ENCODE measurements around the gene PAX3.

DNA sequence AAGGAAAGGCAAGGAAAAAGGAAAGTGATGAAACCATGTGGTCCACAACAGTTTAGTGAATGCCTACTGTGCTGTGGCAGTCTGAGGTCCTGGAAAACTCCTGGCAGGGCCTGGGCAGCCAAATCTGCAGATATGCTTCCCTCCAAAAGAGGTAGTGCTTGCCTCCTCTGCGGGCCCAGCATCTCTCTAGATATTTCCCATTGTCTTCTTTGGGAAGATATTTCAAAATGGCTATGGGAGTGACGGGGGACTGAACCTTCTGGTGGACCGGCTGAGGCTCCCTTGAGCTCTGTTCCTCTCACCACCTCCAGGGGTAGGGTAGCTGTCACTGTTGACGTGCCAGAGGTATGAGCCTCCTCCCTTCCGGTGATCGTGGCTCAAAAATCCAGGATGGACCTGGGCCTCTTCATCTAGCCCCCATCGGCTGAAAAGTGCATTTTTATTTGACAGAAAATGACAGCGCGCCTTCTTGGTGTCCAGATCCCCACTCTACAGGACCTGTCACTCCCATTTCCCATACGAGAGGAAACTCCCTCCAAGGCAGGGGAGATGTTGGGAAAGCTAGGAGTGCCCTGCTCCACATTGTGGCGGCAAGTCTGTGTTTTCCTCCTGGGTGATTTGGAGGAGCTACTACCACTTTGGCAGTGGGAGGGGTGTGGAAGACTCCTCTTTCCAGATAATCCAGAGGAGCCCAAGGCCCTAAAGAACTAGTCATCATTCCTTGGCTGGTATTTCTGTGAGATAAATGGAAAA is 9.4 kb upstream of the PAX3 start:
- TF ChIP-seq, protein P1, sequence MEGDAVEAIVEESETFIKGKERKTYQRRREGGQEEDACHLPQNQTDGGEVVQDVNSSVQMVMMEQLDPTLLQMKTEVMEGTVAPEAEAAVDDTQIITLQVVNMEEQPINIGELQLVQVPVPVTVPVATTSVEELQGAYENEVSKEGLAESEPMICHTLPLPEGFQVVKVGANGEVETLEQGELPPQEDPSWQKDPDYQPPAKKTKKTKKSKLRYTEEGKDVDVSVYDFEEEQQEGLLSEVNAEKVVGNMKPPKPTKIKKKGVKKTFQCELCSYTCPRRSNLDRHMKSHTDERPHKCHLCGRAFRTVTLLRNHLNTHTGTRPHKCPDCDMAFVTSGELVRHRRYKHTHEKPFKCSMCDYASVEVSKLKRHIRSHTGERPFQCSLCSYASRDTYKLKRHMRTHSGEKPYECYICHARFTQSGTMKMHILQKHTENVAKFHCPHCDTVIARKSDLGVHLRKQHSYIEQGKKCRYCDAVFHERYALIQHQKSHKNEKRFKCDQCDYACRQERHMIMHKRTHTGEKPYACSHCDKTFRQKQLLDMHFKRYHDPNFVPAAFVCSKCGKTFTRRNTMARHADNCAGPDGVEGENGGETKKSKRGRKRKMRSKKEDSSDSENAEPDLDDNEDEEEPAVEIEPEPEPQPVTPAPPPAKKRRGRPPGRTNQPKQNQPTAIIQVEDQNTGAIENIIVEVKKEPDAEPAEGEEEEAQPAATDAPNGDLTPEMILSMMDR (IDR thresholded peaks at IDR 0.05; ENCODE audit: insufficient read depth, low read length, poor library complexity, severe bottlenecking): no peak
- TF ChIP-seq EZH2phosphoT487 (conservative IDR thresholded peaks at IDR 0.05; ENCODE audit: low read length): no peak
